OCI-LY7 (cell line): ENCODE data around the gene ZNF341. TPM values are rescaled to one million over a fixed set of nuclear protein-coding genes. Genes with fewer than 3 reads are reported as not detected.

ENCODE experiments used
- BruUV-seq: library from RNA; stranded (reverse); fragments of 400-500 nt; replicated peaks from 2 replicates; lab custom pipeline; 2021; lab: Mats Ljungman, UMichigan
- CTCF ChIA-PET: fragments of 300-600 bp; sonication (Branson Sonifier 250); formaldehyde crosslinking; loops from one replicate; lab custom pipeline; 2022; ENCODE audit warnings: antibody characterized with exemption; ENCODE audit not compliant: unreplicated experiment; lab: Charles Lee
- POLR2A ChIA-PET: fragments of 300-600 bp; sonication (Branson Sonifier 250); formaldehyde crosslinking; loops from one replicate; lab custom pipeline; 2022; ENCODE audit warnings: antibody characterized with exemption; lab: Charles Lee
- DNase-seq: peaks from one replicate; pipeline ENCODE4 v3.0.0-alpha.2; 2015; ENCODE audit warnings: low spot score
- H2AFZ ChIP-seq: fragments of 200-600 bp; sonication (generic), shearing (Covaris generic); 2 replicates; pipeline ENCODE4 v1.6.1; 2014; ENCODE audit warnings: mild to moderate bottlenecking, antibody characterized with exemption, low read length, moderate library complexity
- H3K27ac ChIP-seq: fragments of 200-600 bp; sonication (generic); 2 replicates; pipeline ENCODE4 v1.5.1; 2014; ENCODE audit warnings: mixed run types, low read depth, mild to moderate bottlenecking, moderate library complexity, low read length, inconsistent platforms; ENCODE audit not compliant: poor library complexity, severe bottlenecking
- H3K36me3 ChIP-seq: fragments of 200-600 bp; sonication (generic); 2 replicates; pipeline ENCODE4 v1.6.1; 2014; ENCODE audit warnings: mild to moderate bottlenecking, antibody characterized with exemption, low read length, moderate library complexity, mixed read lengths; ENCODE audit not compliant: insufficient read depth
- H3K4me1 ChIP-seq: fragments of 200-600 bp; sonication (generic); 2 replicates; pipeline ENCODE4 v1.5.1; 2014; ENCODE audit warnings: mild to moderate bottlenecking, low read length; ENCODE audit not compliant: insufficient read depth, poor library complexity, severe bottlenecking
- H3K4me2 ChIP-seq: fragments of 200-600 bp; sonication (generic); 2 replicates; pipeline ENCODE4 v1.6.1; 2014; ENCODE audit warnings: mild to moderate bottlenecking, low read length
- H3K4me3 ChIP-seq: fragments of 200-600 bp; sonication (generic); 2 replicates; pipeline ENCODE4 v1.5.1; 2014; ENCODE audit warnings: mild to moderate bottlenecking, low read depth, low read length; ENCODE audit not compliant: poor library complexity, severe bottlenecking
- H3K79me2 ChIP-seq: fragments of 200-600 bp; sonication (generic); 2 replicates; pipeline ENCODE4 v1.6.1; 2016; ENCODE audit warnings: low read depth, mild to moderate bottlenecking, low read length, moderate library complexity, mixed read lengths; ENCODE audit not compliant: insufficient read depth
- H3K9me2 ChIP-seq: fragments of 200-600 bp; sonication (generic); 2 replicates; pipeline ENCODE4 v1.6.1; 2016; ENCODE audit warnings: mild to moderate bottlenecking, low read length, mixed read lengths; ENCODE audit not compliant: insufficient read depth
- H3K9me3 ChIP-seq: fragments of 200-600 bp; sonication (generic); 2 replicates; pipeline ENCODE4 v1.6.1; 2014; ENCODE audit warnings: mild to moderate bottlenecking, mixed run types, low read length, mixed read lengths
- H4K20me1 ChIP-seq: fragments of 200-600 bp; sonication (generic); 2 replicates; pipeline ENCODE4 v1.6.1; 2014; ENCODE audit warnings: mild to moderate bottlenecking, antibody characterized with exemption, low read length, moderate library complexity, mixed read lengths; ENCODE audit not compliant: insufficient read depth
- EZH2phosphoT487 ChIP-seq: fragments of 200-600 bp; sonication (generic); IDR thresholded peaks from 2 replicates; pipeline ENCODE4 v1.6.1; 2018; ENCODE audit warnings: low read depth, borderline replicate concordance, mild to moderate bottlenecking, mixed run types, antibody characterized with exemption, low read length, moderate library complexity, mixed read lengths
- intact Hi-C: fragments of 100-400 bp; cut with micrococcal nuclease; formaldehyde crosslinking; loops from one replicate; pipeline ENCODE4 v1.10.0; 2022; ENCODE audit not compliant: unreplicated experiment
- total RNA-seq, 2 experiments: library from RNA; depleted of rRNA in 1 of 2; stranded (reverse); fragments of >200 nt in 1 of 2; shearing (Covaris generic) in 1 of 2; gene quantifications; 2 replicates each; pipeline ENCODE4 v1.2.3, GENCODE V29; 2014 to 2022
- TF ChIP-seq, protein P1 (sequence below): fragments of 200-600 bp; sonication (generic); conservative IDR thresholded peaks from 2 replicates; pipeline ENCODE4 v1.5.1; 2014; ENCODE audit warnings: mild to moderate bottlenecking, antibody characterized with exemption, low read length, moderate library complexity, mixed read lengths

Gene ZNF341
- total RNA-seq, 2 experiments from 2014 or later: 3.2 to 7.7 TPM

DNA sequence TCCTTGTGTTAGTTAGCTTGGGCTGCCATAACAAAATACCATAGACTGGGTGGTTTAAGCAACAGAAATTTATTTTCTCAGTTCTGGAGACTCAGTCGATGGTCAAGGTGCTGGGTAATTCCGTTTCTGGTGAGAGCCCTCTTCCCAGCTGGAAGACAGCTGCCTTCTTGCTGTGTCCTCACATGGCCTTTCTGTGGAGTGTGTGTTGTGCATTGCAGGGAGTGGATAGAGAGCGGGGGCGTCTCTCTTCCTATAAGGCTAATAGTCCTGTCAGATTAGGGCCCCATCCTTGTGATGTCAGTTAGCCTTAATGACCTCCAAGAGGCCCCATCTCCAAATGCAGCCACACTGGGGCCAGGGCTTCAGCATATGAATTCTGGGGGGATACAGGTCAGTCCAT lies 98.6 kb downstream of the ZNF341 start:
- no peaks in the 10 kb centered on the region for H3K9me2 ChIP-seq
- intact Hi-C loops: no loop called here
- no TSS peak for BruUV-seq
- POLR2A ChIA-PET: interaction anchor here (0.8 kb wide), 1 partner anchor 12 kb away, joined by 5 read pairs; no protein-coding TSS in a partner anchor
- no peak overlapping the region for H3K4me3 ChIP-seq
- no peaks in the 10 kb centered on the region for H4K20me1 ChIP-seq
- H2AFZ ChIP-seq: no peak overlapping the region
- H3K79me2 ChIP-seq: peaks cover 79% of the 10 kb centered on the region; the same call in 1 of the 2 replicates
- CTCF ChIA-PET: no interaction called here
- peaks cover 42% of the 10 kb centered on the region for H3K36me3 ChIP-seq
- H3K4me2 ChIP-seq: no peak overlapping the region
- no peak for DNase-seq
- TF ChIP-seq, protein P1, sequence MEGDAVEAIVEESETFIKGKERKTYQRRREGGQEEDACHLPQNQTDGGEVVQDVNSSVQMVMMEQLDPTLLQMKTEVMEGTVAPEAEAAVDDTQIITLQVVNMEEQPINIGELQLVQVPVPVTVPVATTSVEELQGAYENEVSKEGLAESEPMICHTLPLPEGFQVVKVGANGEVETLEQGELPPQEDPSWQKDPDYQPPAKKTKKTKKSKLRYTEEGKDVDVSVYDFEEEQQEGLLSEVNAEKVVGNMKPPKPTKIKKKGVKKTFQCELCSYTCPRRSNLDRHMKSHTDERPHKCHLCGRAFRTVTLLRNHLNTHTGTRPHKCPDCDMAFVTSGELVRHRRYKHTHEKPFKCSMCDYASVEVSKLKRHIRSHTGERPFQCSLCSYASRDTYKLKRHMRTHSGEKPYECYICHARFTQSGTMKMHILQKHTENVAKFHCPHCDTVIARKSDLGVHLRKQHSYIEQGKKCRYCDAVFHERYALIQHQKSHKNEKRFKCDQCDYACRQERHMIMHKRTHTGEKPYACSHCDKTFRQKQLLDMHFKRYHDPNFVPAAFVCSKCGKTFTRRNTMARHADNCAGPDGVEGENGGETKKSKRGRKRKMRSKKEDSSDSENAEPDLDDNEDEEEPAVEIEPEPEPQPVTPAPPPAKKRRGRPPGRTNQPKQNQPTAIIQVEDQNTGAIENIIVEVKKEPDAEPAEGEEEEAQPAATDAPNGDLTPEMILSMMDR: no peak
- TF ChIP-seq EZH2phosphoT487: no peak
- H3K9me3 ChIP-seq: peaks cover 7% of the 10 kb centered on the region; the same call in 1 of the 2 replicates
- peaks cover 40% of the 10 kb centered on the region for H3K4me1 ChIP-seq
- no peak overlapping the region for H3K27ac ChIP-seq

GRCh38 chr20:33832103-33832804 lies 100.5 kb downstream of the ZNF341 start:
- DNase-seq: no peak
- CTCF ChIA-PET: no interaction called here
- Histone ChIP-seq H4K20me1 (no peaks in the 10 kb centered on the region), H3K4me3 (no peak overlapping the region), H3K9me2 (no peaks in the 10 kb centered on the region), H3K27ac (no peak overlapping the region), H3K4me2 (no peak overlapping the region), H3K9me3 (peaks cover 12% of the 10 kb centered on the region; the same call in 1 of the 2 replicates), H3K36me3 (peaks cover 50% of the 10 kb centered on the region), H2AFZ (no peak overlapping the region), H3K79me2 (peaks cover 79% of the 10 kb centered on the region; the same call in 1 of the 2 replicates), H3K4me1 (peaks cover 38% of the 10 kb centered on the region)
- intact Hi-C loops: no loop called here
- POLR2A ChIA-PET: no interaction called here
- no peak for TF ChIP-seq EZH2phosphoT487
- TF ChIP-seq, protein P1: no peak
- BruUV-seq: no TSS peak

DNA sequence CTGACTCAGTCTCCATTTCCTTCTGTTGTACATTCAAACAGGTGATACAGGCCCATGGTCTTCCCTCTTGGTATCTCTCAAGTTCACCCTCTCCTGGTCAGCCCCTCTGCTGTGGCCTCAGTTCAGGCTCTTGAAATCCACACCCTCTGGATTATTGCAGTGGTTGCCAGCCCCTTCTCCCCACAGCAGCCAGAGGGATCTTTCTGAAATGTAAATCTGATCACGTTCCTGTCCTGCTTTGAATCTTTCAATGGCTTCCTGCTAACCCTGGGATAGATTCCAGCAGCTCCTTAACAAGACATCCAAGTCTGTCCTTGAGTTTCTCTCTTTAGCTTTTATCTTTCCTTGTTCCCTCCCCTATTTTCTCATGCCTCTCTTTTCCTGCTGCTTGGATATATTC lies 101.5 kb downstream of the ZNF341 start:
- H3K27ac ChIP-seq: no peak overlapping the region
- H3K4me3 ChIP-seq: no peak overlapping the region
- intact Hi-C loops: no loop called here
- H3K36me3 ChIP-seq: peaks cover 50% of the 10 kb centered on the region
- peaks cover 12% of the 10 kb centered on the region; the same call in 1 of the 2 replicates for H3K9me3 ChIP-seq
- POLR2A ChIA-PET: no interaction called here
- H3K79me2 ChIP-seq: peaks cover 79% of the 10 kb centered on the region; the same call in 1 of the 2 replicates
- TF ChIP-seq EZH2phosphoT487: no peak
- TF ChIP-seq, protein P1: no peak
- no peak overlapping the region for H3K4me2 ChIP-seq
- CTCF ChIA-PET: no interaction called here
- peaks cover 38% of the 10 kb centered on the region for H3K4me1 ChIP-seq
- no TSS peak for BruUV-seq
- no peaks in the 10 kb centered on the region for H4K20me1 ChIP-seq
- no peak for DNase-seq
- H3K9me2 ChIP-seq: no peaks in the 10 kb centered on the region
- H2AFZ ChIP-seq: no peak overlapping the region
